Inflammatory macrophage treated with lipopolysaccharide for 4 hours (primary cell): ENCODE results near the gene GRIN2D.

Experiments
- DNase-seq: peaks from one replicate; pipeline ENCODE4 v3.0.0-alpha.2; 2020

GRIN2D gene

DNA sequence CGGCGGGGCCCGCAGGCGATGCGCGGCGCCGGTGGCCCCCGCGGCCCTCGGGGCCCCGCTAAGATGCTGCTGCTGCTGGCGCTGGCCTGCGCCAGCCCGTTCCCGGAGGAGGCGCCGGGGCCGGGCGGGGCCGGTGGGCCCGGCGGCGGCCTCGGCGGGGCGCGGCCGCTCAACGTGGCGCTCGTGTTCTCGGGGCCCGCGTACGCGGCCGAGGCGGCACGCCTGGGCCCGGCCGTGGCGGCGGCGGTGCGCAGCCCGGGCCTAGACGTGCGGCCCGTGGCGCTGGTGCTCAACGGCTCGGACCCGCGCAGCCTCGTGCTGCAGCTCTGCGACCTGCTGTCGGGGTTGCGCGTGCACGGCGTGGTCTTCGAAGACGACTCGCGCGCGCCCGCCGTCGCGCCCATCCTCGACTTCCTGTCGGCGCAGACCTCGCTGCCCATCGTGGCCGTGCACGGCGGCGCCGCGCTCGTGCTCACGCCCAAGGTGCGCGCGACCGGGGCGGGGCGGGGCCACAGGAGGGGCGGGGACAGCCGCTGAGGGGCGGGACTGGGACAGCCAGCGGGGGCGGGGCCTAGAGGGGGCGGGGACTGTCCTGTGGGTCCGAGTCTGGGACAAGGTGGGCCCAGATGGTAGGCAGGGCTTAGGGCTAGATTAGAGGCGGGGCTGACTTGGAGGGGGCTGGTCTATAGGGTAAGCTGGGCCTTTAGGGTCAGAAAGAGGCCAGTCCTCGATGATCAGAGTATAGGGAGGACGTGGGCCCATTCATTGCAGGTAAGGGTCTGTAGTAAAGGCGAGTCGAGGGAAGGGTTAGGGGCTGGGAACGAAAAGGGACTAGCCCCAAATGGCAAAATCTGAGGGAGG lies 5.1 kb downstream of the GRIN2D start:
- DNase-seq: peak; percentile 80

DNA sequence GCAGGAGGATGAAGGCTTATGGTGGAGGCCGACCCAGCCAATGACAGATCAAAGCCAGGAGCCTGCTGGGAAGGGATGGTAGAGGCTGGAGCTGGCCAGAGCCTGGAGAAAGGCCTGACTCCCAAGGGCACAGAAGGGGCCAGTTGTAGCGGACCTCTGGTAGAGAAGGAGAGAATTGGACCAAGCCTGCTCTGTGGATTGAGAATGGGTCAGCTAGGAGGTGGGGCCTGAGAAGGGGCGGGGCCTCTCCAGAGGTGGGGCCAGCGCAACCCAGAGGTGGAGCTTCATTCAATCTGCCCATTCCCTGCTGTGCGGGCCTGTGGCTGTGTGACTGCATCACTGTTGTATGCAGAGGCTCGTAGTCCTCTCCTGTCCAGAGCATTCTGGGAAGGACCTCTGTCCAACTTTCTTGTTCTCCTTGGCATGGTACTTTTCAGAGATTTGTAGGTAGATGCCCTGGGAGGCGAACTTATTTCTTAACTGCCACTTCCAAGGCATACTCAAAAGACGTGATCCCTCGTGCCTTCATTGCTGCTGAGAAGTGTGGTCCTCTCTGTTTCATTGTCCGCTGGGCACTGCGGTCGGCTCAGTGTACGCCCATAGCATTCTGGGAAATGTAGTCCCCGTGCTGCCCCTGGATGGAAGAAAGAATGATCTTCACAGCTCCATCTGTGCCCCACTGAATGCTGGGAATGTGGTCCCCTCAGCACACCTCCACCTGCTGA lies 6.7 kb downstream of the GRIN2D start:
- peak; percentile 22 for DNase-seq

DNA sequence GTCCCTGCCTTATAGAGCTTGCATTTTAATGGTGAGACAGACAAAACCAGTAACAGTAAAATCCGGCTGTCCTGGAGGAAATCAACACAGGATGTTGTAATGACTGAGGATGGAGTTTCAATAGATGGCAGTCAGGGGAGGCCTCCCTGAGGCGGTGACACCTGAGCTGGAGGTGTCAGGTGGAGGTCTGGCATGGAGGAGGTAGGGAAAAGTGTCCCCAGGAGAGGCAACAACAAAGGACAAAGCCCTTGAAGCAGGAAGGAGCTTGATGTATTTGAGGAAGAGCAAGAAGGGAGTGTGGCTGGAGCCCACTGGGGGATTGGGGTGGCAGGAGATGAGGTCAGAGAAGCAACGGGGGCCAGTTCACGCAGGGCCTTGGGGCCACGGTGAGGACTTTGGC lies 7.8 kb downstream of the GRIN2D start:
- no peak for DNase-seq

DNA sequence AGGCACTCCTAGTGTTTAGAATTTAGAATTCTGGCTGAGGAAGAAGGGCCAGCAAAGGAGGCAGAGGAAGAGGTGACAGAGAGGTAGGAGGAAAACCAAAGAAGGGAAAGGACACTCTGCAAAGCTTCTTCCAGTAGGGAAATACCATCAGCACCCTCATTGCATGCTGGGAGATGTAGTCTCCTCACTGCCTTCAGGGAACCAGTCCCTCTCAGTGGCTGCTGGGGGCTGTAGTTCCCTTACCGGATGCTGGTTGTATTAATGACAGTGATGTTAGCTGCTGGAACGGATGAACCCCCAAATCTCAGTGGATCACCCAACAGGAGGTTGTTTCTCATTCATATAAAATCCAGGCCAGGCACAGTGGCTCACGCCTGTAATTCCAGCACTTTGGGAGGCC lies 10.1 kb downstream of the GRIN2D start:
- DNase-seq: peak; percentile 65

DNA sequence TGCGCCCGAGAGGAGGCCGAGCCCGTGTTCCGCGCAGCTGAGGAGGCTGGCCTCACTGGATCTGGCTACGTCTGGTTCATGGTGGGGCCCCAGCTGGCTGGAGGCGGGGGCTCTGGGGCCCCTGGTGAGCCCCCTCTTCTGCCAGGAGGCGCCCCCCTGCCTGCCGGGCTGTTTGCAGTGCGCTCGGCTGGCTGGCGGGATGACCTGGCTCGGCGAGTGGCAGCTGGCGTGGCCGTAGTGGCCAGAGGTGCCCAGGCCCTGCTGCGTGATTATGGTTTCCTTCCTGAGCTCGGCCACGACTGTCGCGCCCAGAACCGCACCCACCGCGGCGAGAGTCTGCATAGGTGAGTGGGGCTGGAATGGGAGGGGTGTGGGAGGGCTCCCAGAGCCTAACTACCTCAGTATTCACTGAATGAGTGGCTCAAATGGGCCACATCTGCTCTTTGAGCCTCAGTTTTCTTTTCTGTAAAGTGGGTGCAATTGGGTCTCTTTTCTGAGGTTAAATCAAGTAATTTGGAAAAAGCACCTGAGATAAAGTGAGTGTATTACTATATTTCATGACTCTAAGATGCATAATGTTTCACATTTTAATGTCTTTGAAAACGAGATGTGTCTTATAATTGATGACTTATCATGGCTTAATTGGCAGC lies 11.7 kb downstream of the GRIN2D start:
- DNase-seq: no peak

DNA sequence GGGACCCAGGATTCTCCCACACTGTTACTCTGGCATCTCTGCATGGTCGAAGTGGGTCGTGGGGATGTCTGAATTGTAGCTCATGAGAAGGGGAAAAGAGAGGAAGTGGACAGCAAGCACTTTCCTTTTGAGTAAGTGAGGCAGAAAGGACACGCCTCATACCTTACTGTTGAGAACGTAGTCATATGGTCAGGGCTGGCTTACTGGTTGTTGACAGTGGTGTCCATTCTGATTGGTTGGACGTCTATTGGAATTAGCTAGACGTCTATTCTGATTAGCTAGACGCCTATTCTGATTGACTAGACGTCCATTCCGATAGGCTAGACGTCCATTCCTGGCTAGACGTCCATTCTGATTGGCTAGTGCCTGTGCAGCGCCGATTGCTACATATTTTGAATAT lies 12.4 kb downstream of the GRIN2D start:
- peak; percentile 52 for DNase-seq

DNA sequence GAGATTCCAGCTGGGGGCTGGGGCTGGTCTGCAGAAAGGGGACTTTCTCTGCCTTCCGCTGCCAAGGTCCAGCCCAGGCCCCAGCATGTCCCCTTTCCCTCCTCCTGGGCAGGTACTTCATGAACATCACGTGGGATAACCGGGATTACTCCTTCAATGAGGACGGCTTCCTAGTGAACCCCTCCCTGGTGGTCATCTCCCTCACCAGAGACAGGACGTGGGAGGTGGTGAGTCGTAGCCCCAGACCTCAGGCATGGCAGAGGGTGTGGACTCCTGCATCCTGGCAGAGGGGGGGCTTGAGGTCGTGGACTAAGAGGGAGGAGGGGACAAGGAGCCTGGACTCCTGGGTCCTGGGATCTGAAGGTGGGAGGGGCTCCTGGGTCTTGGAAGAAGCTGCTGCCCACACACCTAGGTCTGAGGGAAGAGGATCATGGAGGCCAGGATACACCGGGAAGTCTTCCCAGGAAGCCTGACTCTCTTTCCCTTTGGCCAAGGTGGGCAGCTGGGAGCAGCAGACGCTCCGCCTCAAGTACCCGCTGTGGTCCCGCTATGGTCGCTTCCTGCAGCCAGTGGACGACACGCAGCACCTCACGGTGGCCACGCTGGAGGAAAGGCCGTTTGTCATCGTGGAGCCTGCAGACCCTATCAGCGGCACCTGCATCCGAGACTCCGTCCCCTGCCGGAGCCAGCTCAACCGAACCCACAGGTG lies 20.6 kb downstream of the GRIN2D start:
- no peak for DNase-seq

DNA sequence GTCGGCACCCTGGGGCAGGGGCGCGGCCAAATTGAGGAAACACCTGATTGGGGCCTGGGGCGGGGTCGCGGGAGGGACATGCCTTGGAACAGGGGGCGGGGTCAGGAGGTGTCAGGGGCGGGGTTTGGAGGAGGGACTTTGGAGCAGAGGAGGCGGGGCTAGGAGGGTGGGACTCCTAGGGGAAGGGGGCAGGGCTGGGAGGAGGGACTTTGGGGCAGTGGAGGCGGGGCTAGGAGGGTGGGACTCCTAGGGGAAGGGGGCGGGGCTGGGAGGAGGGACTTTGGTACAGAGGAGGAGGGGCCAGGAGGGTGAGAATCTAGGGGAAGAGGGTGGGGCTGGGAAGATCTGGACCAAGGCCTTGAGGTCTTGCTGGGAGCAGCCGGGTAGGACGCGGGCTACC lies 21.9 kb downstream of the GRIN2D start:
- peak; percentile 87 for DNase-seq

DNA sequence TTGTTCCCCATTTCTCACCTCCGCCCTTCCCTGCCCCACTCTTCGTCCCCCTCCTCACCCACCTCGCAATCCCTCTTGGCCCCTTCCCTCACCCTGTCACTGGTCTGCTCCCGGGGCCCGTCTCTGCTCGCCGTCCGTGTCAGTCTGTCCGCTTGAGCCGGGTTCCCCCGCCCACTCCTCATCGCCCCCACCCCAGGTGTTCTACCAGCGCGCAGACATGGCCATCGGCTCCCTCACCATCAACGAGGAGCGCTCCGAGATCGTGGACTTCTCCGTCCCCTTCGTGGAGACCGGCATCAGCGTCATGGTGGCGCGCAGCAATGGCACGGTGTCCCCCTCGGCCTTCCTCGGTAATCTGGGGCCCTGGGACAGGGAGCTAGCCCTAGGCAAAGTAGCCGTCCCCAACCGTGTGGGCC lies 22.3 kb downstream of the GRIN2D start:
- DNase-seq: no peak

DNA sequence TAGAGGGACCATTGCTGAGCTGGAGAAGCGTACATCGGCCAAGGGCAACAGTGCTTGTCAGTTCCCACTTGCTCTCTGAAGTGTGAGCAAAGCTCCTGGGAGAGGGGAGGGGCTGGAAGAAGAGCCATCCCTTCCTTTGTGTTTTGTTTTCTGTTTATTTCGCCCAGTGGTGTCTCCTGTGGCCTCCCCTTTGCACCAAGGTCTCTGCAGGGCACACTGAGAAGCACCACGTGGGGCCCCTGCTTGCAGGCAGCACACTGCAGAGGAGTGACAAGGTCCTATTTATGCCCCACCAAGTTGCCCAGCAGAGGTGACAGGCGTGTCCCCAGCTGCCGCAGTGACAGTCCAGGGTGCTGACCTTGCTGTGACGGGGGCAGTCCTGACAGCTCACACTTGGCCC lies 24.0 kb downstream of the GRIN2D start:
- no peak for DNase-seq

DNA sequence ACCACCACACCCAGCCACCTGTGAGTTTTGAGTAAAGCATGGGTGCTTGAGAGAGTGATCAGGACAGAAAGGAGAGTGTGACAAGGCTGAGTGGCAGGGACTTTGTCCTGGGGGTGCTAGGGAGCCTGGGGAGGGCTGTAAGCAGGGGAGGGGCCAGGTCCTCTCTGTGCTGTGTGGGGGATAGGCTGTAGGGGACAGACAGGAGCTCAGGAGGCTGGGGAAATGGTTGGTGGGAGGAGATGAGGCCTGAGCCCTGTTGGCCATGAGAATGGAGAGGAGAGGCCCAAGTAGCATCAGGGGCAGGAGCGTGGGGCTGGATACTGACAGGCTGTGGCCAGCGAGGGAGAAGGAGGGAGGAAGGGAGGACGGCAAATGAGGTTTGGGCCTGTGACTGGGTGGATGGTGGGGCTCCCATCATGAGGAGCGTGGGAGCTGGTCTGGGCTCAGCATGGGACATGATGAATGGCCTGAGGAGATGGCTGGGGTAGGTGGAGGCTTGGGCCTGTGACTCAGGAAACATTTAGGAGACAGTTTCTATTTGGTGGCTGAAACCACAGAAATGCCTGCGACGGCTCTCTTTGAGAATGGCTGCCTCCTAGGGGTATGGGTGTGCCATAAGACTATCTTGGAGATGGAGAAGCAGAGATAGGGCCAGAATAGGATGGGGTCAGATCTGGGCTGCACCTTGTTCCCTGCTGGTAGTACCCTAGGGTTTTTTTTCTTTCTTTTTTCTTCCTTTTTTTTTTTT lies 25.0 kb downstream of the GRIN2D start:
- DNase-seq: peak; percentile 34

DNA sequence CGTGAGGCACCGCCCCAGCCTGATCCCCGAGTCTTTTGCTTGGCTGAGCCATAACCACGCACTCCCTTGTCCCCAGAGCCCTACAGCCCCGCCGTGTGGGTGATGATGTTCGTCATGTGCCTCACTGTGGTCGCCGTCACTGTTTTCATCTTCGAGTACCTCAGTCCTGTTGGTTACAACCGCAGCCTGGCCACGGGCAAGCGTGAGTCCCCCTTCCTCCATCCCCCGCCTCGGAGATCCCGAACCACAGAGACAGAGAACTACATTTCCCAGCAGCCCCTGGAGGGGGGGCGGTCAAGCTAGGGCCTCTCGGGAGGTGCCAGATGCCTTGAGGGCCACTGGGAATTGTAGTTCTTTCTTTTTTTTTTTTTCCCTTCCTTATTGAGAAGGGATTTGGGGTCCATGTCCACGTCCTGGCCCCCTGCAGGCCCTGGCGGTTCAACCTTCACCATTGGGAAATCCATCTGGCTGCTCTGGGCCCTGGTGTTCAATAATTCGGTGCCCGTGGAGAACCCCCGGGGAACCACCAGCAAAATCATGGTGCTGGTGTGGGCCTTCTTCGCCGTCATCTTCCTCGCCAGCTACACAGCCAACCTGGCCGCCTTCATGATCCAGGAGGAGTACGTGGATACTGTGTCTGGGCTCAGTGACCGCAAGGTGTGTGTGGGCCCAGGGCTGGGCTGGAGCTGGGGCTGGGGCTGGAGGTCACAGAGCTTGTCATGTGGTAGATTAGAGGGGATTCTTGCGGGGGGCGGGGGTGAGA lies 25.9 kb downstream of the GRIN2D start:
- peak; percentile 59 for DNase-seq

DNA sequence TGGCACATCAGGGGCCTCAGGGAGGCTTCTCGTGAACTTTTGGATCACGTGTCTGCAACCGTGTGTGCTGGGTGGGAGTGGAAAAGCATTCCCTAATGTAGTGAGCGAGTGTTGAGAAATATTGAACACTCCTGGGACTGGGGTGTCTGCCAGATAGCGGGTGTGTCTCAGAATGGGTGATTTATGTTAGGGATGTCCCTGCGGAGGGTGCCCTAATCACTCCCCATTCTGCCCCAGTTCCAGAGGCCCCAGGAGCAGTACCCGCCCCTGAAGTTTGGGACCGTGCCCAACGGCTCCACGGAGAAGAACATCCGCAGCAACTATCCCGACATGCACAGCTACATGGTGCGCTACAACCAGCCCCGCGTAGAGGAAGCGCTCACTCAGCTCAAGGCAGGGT lies 28.1 kb downstream of the GRIN2D start:
- DNase-seq: no peak

DNA sequence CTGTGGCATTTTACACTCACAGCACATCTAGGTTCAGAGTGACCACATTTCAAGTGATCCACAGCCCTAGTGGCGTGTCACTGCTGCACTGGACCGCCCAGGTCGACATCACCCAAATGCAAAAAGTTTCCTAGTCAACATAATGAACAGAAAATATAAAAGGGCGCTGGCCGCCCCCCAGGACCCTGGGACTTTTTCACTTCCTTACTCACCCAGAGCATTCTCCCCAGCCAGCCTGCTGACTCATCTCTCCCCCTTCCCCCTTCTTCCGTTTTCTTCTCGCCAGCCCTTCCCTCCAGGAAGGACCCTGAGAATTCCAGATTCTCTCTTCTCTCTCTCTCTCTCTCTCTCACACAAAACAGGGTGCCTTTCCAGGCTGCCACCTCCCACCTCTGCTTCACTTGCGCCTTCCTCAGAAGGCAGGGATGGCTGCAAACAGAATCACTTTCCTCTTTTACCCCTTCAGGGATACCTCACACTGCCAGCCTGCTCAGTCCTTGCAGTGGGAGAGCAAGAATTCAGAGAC lies 31.3 kb downstream of the GRIN2D start:
- DNase-seq: peak; percentile 58

DNA sequence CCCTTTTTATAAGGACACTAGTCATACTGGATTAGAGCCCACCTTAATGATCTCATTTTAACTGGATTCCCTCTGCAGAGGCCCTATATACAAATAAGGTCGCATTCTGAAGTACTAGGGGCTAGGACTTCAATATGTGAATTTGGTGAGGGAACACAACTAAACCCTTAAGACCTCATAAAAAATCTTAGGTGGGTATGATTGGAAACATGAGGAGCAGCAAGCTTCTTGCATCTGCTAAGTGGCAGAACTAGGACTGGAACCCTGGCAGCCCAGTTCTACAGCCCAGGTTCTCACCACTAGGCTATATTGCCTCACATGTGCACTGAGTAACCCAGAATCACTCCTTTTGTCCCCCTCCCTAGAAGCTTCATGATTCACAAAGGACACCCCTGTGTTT lies 35.2 kb downstream of the GRIN2D start:
- no peak for DNase-seq

DNA sequence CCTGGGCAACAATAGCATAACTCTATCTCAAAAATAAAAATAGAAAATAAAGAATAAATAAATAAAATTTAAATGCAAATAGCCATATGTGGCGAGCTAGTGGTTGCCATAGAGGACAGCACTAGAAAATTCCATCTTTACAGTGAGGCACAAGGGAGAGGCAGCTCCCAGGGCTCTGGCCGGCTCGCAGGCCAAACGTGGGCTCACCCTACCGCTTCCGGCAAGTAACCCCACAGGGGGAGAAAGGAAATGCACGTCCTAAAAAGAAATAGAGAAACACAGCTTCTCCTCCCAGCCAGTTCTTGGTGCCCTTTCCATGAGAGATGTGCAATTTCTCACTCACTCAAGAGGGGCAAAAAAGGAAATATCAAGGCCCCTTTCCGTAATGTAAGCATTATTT lies 39.9 kb downstream of the GRIN2D start:
- peak; percentile 18 for DNase-seq

DNA sequence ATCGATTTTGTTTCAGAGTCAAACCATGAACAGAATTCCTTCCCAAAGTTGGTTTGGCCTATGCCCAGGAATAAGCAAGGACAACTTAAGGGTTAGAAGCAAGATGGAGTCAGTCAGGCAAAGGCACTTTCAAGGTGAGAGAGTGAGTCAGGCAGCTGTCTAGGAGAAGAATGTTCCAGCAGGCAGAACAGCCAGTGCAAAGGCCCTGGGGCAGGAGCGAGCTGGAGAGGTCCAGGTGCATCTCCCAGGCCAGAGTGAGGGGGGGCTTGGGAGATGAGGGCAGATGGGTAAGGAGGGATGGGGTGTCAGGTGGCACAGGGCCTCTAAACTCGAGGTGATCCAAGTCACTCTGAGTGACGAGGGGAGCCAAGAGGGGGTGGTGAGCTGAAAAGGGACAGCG lies 43.1 kb downstream of the GRIN2D start:
- DNase-seq: no peak

DNA sequence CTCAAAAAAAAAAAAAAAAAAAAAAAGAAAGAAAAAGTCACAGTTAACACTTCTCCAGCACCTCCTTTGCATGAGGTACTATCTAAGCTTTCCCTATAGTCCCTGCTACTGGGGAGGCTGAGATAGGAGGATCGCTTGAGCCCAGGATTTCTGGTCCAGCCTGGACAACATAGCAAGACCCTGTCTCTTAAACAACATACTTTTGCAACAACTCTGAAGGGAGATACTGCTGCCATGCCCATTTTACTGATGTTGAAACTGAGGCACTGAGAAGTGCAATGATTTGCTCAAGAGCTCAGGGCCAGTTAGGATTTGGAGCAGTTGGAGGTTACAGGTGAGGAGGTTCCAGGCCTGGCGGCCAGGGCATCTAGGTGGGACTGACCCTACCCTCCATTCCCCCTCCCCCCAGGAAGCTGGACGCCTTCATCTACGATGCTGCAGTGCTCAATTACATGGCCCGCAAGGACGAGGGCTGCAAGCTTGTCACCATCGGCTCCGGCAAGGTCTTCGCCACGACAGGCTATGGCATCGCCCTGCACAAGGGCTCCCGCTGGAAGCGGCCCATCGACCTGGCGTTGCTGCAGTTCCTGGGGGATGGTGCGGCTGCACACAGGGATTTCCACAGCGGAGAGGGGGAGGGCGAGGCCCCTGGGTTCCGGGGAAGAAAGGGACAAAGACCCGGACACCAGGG lies 48.0 kb downstream of the GRIN2D start:
- DNase-seq: no peak

DNA sequence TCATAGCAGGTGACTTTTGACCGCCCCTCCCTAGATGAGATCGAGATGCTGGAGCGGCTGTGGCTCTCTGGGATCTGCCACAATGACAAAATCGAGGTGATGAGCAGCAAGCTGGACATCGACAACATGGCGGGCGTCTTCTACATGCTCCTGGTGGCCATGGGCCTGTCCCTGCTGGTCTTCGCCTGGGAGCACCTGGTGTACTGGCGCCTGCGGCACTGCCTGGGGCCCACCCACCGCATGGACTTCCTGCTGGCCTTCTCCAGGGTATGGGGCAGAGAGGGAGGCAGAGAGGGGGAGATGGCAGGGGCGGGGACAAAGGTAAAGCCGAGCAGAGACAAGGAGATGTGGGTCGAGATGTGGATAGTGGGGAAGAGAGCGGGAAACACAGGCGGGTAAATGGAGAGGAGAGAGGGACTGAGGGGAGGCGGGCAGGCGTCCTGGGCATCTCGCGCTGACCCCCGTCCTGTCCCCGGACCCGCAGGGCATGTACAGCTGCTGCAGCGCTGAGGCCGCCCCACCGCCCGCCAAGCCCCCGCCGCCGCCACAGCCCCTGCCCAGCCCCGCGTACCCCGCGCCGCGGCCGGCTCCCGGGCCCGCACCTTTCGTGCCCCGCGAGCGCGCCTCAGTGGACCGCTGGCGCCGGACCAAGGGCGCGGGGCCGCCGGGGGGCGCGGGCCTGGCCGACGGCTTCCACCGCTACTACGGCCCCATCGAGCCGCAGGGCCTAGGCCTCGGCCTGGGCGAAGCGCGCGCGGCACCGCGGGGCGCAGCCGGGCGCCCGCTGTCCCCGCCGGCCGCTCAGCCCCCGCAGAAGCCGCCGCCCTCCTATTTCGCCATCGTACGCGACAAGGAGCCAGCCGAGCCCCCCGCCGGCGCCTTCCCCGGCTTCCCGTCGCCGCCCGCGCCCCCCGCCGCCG lies 48.9 kb downstream of the GRIN2D start:
- DNase-seq: no peak

DNA sequence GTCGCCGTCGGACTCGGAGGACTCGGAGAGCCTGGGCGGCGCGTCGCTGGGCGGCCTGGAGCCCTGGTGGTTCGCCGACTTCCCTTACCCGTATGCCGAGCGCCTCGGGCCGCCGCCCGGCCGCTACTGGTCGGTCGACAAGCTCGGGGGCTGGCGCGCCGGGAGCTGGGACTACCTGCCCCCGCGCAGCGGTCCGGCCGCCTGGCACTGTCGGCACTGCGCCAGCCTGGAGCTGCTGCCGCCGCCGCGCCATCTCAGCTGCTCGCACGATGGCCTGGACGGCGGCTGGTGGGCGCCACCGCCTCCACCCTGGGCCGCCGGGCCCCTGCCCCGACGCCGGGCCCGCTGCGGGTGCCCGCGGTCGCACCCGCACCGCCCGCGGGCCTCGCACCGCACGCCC lies 49.8 kb downstream of the GRIN2D start:
- peak; percentile 27 for DNase-seq
